DMS53 (cell line): ENCODE results near the gene CEP97.
"Not testable (repeated sequence)": the region's sequence is repeated elsewhere in the genome, so short reads cannot be mapped to it uniquely, and the experiment has no call there.

Experiments used
- DNase-seq: peaks from one replicate; lab custom pipeline; 2025; lab: John Stamatoyannopoulos, UW

Gene CEP97

GRCh38 chr3:101701696-101702634 lies 22.4 kb upstream of the CEP97 start:
- DNase-seq: no peak

DNA sequence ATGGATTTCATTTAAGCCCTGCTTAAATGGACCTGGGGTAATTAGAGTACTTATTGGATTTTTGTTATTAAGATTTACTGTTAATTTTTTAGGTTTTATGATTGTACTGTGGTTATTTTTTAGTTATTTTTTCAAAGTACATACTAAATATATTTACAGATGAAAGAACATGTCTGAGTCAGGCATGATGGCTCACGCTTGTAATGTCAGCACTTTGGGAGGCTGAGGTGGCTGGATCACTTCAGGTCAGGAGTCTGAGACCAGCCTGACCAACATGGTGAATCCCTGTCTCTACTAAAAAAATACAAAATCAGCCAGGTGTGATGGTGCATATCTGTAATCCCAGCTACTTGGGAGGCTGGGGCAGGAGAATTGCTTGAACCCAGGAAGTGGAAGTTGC lies 21.7 kb upstream of the CEP97 start:
- no peak for DNase-seq

- DNase-seq: no peak
These were observed 21.2 kb upstream of the CEP97 start for GRCh38 chr3:101703169-101703568.

GRCh38 chr3:101704639-101705038 lies 19.8 kb upstream of the CEP97 start:
- not testable (repeated sequence) for DNase-seq

DNA sequence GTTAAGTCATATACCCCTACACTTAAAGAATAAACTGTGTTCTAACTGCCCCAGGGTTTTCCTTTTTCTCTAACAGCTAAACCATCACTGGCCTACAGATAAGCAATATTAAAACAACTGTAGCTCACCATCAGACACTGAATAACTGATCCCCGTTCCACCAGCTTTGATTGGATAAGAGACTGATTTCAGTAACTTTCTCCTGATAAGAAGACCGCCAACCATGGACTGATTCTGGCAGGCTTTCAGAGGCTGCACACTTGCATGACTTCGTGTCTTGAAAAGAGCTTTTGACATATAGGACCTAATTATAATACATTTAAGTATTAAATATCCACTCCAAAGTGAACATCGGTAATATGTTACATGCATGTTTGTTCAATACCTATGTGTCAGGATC lies 15.3 kb upstream of the CEP97 start:
- DNase-seq: no peak

DNA sequence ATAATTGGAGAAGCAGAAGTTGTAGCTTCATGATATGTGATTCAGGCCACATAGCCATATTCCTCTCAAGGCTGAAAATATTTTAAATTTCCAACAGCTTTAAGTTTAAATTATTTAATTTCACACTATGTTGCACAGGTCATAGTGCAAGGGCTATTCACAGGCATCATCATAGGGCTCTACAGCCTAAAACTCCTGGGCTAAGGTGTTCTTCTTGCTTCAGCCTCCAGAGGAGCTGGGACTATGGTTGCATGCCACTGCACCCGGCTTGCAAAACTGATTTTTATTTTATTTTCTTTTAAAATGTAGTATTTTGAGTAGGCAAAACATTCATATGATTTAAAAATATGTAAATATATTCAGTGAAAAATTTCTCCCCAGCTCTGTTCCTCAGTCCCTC lies 6.0 kb upstream of the CEP97 start:
- no peak for DNase-seq

DNA sequence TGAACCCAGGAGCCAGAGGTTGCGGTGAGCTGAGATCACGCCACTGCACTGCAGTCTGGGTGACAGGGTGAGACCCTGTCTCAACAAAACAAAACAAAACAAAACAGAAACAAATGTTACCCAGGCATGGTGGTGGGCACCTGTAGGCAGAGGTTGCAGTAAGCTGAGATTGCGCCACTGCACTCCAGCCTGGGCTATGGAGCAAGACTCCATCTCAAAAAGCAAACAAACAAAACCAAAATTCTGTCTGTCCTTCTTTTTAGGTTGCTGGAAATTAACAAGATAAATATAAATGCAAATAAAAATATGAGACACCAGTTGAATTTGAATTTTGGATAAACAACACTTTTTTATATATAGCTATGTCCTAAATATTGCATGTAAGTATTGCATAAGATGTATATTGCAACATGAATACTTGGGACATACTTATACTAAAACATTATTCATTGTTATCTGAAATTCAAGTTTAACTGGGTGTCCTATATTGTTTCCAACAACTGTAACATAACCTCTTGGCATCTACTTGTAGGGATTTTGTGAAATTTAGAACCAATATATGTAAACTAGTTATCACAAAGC lies 4.7 kb upstream of the CEP97 start:
- DNase-seq: no peak

DNA sequence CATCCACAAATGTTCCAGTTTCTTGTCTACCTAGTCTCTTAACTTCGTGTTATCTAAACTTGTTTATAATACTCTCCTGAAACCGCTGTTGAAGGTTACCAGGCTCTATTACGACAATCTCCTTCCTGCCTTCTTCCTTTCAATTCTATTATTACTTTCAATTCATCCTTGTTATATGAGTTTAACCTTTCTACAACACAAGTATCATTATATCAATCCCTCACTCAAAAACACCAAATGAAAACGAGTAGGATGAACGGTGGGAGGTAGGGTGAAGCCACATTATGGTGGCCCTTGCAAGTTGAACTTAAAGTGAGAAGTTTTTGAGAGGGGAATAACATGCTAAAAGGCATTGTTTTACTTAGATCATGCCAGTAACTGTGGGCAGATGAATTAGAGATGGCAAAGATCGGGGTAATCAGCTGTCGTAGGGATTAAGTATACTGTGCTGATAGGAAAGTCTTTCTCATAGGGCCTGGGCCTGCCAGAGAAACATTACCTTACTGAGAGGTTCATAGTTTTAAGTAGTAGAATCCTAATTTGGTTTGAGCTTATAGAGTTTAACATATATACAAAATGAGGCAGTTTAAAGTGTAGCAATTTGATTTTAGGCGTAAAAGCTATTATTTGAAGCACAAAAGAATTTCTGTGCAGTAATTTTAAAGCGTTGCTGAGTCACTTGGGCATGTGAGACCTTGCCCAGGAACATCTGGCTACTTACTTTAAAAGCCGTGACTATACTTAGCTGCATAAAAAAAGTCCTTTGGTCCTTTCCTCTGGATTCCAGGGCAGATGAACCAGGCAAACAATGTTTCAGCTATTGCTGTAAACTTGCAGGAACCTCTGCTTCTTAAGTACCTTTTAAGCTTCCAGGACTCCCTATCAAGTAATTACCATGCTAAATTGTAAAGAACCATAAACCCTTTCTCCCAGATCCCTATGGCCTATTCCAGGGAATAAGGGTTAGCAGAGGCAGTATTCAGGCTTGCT lies 3.3 kb upstream of the CEP97 start:
- DNase-seq: peak; percentile 6

DNA sequence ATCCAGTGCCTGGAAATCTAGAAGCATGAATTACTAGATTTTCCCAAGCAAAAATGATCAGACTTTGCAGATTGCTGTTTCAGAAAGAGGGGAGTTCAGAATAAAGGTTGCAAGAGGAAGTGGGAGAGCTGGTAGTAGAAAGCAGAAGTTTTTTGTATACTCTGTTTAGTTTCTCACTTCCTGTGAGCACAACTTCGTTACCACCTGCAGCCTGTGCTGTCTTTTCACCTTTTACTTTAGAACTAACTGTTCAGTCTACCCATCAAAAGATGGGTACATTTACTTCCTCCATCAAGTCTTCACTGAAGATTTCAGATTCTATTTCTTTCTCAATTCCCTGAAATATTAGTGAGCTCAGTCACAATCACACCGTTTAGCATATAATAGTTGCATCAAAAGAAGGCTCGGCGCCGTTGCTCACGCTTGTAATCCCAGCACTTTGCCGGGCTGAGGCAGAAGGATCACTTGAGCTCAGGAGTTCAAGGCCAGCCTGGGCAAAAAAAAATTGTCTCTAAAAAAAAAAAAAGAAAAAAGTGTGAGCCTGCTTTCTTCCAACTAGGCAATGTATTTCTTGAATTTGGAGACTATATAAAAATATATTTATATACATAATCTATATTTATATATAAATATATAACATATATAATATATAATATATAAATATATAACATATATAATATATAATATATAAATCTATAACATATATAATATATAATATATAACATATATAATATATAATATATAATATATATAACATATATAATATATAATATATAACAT lies 1.8 kb upstream of the CEP97 start:
- DNase-seq: no peak

GRCh38 chr3:101725194-101725889 lies 928 bp downstream of the CEP97 start:
- peak; percentile 10 for DNase-seq

- no peak for DNase-seq
These were observed 1.5 kb downstream of the CEP97 start for GRCh38 chr3:101725890-101726275.

- DNase-seq: no peak
These were observed 5.2 kb downstream of the CEP97 start for GRCh38 chr3:101729586-101729985.

- no peak for DNase-seq
These were observed 6.4 kb downstream of the CEP97 start for GRCh38 chr3:101730839-101731238.

DNA sequence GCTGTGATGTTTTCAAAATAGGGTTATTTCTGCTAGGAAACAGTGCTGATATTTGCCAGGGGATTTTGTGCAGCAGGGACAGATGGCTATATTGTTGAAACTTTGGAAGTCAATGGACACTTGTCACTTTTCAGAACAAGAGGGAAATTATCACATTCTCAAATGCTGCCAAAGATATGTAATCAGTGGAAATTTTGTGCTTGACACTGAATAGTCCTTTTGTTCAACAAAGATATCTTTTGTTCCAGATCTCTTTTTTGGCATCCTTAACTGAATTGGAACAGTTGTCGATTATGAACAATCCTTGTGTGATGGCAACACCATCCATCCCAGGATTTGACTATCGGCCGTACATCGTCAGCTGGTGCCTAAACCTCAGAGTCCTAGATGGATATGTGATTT lies 7.8 kb downstream of the CEP97 start:
- DNase-seq: no peak

GRCh38 chr3:101735833-101736232 lies 11.4 kb downstream of the CEP97 start:
- DNase-seq: no peak

- not testable (repeated sequence) for DNase-seq
These were observed 17.5 kb downstream of the CEP97 start for GRCh38 chr3:101741914-101742313.

DNA sequence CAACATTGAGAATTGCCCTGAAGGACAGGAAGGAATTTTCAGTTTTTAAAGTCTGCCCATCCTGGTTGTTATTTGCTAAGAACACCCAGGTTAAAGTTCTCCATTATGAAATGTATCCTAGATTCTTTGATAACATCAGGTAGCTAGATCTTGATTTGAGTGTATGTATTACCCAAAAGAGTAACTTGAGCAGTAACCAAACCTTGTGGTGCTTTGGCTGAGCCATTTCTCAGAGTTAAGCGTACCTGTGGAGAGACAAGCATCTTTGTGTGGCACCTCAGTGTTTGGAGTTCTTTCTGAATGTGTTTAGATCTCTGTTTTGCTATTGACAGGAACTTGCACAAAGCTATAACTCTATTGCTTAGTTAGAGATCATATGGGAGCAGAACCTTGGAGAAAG lies 20.4 kb downstream of the CEP97 start:
- no peak for DNase-seq

DNA sequence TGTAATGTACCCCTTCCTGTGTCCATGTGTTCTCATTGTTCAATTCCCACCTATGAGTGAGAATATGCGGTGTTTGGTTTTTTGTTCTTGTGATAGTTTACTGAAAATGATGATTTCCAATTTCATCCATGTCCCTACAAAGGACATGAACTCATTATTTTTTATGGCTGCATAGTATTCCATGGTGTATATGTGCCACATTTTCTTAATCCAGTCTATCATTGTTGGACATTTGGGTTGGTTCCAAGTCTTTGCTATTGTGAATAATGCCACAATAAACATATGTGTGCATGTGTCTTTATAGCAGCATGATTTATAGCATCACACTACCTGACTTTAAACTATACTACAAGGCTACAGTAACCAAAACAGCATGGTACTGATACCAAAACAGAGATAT lies 21.5 kb downstream of the CEP97 start:
- not testable (repeated sequence) for DNase-seq

DNA sequence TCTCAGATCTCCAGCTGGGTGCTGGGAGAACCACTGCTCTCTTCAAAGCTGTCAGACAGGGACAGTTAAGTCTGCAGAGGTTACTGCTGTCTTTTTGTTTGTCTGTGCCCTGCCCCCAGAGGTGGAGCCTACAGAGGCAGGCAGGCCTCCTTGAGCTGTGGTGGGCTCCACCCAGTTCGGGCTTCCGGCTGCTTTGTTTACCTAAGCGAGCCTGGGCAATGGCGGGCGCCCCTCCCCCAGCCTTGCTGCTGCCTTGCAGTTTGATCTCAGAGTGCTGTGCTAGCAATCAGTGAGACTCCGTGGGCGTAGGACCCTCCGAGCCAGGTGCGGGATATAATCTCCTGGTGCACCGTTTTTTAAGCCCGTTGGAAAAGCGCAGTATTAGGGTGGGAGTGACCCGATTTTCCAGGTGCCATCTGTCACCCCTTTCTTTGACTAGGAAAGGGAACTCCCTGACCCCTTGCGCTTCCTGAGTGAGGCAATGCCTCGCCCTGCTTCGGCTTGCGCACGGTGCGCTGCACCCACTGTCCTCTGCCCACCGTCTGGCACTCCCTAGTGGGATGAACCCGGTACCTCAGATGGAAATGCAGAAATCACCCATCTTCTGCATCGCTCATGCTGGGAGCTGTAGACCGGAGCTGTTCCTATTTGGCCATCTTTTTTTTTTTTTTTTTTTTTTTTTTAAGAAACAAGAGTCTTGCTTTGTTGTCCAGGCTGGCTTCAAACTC lies 29.1 kb downstream of the CEP97 start:
- not testable (repeated sequence) for DNase-seq

GRCh38 chr3:101758224-101758623 lies 33.8 kb downstream of the CEP97 start:
- no peak for DNase-seq
